Measurements from ENCODE around the gene MOSPD3.
"Not testable (repeated sequence)": the region's sequence is repeated elsewhere in the genome, so short reads cannot be mapped to it uniquely, and the experiment has no call there.

MOSPD3 gene

DNA sequence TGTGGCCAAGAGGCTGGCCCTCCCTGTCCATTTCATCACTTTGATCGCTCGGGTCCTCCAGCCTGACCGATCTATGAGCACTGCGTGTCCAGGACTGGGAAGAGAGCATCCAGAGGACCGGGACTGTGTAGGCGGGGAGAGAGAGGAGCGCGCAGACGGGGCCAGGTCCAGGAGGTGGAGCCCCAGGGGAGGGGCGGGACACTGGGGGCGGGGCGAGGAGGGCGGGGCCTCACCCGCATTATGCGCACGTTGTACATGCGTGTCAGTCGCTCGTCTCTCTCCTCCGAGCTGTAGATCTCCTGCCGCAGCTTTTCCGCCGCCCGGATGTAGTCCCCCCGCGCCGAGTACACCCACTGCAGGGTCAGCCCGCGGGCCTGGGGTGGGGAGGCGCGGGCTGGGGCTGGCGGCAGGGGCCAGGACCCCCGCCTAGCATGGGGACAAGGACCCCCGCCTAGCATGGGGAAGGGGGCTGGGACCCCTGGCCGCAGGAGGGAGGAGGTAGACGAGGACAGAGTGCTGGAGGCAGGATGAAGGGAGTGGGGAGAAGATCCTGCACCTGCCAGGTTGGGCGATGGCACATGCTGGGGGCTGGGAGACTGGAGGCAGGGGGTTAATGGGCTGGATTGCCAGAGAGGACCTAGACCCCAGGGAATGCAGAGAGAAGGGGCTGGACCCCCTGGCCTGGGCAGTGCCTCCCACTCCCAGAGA is 14.3 kb downstream of the MOSPD3 start:
- FAIRE-seq, result no peak

DNA sequence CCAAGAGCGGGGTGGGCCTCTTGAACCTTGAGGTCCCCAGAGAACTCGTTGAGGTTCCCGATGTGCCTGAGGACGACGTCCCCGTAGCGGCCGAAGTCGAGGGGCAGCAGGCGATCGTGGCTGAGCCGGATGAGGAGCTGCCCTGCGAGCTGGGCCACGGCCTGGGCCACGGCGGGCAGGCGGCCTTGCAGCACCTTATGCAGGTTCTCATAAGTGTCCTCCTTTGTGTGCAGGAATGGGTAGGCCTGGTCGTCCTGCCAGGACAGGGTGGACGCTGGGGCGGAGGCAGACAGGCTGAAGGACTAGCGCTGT is 14.9 kb downstream of the MOSPD3 start:
- no peak for FAIRE-seq

DNA sequence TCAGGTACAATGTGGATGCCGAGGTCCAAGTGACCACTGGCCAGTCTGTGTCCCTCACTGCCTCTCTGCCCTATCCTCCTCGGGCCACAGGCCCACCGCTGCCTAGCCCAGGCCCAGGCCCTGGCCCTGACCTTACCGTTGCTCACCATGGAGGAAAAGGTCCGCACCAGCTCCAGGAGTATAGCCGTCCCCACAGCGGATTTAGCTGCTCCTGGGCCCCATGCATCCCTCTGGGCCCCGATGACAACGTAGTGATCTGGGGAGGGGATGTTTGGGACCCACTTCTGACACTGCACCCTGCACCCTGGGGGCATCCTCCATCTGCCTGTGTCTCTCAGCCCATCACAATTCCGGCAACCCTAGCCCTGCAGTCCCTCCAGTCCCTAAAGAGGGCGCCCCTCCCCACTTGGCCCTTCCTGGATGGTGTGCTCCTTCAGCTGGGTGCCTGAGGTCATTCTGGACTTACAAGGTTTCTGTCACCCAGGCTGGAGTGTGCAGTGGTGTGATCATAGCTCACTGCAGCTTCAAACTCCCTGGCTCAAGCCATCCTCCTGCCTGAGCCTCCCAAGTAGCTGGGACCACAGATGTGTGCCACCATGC is 16.9 kb downstream of the MOSPD3 start:
- no peak for FAIRE-seq

DNA sequence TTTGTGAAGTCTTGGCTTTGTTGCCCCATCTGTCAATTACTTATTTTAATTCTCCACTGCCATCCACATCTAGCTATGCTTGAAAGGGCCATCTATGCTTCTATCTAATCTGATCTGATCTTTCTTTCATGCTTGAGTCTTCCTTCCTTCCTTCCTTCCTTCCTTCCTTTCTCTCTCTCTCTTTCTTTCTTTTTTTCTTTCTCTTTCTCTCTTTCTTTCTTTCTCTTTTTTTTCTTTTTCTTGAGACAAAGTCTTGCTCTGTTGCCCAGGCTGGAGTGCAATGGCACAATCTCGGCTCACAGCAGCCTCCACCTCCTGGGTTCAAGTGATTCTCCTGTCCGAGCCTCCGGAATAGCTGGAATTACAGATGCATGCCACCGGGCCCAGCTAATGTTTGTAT is 17.7 kb downstream of the MOSPD3 start:
- FAIRE-seq, result no peak

DNA sequence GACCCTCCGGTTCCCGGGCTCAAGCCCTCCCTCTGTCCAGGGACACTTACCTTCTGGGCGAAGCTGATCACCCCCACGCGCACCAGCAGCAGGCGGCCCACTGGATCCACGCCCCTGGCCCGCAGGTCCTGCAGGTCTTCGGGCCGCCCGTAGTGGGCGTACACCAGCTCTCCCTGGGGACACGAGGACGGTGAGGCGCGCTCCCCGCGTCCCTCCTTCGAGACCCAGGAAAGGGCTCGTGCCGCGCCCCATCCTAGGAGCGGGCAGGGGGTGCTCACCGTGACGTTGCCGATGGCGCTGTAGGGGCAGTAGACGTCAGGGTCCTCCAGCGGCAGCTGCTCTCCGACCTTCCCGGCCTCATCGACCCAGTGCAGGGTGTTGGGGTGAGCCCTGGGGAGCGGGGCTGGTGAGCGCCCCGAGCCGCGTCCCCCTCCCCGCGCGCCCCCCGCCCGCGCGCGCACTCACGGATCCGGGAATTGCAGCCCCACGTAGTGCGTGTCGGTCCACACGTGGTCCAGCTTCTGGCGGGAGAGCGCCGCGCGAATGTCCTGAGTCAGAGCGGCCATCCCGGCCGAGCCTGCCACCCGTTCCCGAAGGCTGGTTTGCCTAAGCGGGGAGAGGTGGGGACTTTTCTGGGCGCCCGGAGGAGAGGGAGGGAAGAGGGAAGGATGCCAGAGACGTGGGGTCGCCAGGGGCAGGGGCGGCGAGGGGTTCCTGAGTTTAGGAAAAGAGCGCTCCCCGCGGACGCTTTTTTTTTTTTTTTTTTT is 20.8 kb downstream of the MOSPD3 start:
- no peak for FAIRE-seq

DNA sequence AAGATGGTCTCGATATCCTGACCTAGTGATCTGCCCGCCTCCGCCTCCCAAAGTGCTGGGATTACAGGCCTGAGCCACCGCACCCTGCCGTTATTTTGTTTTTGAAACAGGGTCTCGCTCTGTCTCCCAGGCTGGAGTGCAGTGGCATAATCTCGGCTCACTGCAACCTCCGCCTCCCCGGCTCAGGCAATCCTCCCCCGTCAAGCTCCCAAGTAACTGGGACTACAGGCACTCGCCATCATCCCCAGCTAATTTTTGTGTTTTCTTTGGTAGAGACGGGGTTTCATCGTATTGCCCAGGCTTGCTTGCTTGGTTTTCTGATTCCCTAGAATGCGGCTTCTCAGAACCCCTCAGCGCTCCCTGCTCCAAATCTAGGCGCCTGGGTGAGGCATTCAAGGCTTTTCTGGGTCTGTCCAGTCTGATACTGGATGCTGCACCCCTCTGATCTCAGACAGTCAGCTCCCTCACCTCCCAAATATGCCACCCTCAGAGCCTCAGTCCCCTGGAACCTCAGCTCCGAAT is 27.7 kb downstream of the MOSPD3 start:
- FAIRE-seq, result no peak

DNA sequence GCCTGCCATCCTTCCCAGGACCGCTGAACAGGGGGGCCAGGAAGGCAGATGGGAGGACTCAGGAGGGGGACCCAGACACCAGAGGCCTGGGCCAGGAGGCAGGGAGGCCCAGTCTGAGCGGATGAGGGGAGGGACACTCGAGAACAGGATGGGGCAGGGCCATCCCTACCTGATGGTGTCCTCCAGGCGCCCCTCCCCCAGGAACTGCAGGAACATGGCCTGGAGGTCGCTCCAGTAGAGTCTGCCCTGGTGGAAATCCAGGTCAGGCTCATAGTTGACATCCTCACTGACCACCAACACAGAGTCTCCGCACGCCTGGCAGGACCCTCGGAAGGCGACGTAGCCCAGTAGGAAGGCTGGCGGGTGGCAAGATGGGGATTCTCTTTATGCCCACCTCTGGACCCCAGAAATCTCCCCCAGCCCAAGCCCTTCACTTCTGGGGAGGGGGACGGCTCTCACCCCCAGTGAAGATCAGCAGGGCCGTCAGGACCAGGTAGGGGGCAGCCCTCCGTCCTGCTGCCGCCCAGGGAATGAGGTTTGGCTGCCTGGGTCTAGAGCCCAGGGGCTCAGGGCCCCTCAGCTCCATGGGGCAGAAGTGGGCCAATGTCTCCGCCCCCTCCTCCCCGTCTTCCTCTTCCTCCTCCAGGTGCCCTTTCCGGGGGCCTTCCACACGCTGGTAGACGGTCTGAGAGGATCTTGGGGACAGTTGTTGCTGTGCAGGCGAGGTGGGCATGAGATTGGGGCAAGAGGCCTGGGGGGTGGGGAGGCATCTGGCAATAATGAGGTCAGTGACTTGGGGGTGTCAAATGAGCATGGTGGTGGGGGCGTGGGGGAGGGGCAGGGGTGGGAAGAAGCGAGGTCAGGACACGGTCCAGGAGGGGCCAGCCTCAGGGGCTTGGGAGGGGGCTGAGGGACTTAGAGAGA is 28.4 kb downstream of the MOSPD3 start:
- FAIRE-seq, result no peak

DNA sequence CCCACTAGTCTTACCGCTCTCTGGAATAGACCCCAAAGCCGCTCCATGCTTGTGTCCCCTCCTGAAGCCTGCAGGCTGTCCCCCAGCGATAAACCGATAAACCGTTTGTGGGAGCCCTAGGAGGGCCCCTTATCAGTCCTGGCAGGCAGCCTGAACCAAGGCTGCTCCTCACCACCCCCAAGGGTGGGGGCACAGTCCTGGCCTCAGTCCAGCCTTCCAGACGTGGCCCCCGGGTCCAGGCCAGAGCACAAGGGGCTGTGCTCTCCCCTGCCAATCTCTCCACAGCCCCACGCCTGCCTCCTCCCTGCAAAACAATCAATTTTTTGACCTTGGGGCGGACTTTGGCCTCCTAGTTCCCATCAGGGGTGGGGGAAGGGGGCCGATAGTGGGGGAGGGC is 29.1 kb downstream of the MOSPD3 start, which contains the start of gene TFR2:
TSS of gene TFR2 (minus strand) at position 90 of the 397 bp plus-strand sequence. CDS start at position 47, 43 bp downstream.
- FAIRE-seq, result no peak

DNA sequence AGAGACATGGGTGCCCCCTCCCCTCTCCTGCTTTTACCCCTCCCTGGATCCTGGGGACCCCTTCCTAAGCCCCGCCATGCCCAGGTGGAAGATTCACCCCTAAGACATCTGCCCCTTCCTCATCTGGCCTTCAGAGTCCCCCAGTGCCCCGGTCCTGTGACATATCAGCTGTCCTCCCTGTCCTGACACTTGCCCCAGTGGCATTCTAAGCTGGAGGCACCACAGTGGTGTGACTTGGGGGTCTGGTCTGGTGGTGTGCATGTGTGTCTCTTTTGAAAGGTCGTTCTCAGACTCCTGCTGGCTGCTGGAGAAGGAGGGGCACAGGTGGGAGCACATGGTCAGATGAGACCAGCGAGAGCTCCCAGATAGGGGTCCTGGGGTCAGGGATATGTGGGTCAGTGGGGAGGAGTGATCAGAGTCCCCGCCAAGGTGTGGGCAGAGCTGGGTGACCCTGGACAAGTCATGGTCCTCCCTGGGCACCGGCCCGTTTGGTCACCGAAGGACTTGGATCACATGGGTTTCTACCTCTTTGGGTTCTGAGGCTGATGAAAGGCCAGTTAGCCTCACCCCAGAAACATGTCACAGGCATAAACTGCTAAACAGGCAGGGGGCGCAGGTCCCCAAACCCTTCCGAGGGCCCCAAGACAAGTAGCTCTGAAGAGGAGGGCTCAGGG is 29.7 kb downstream of the MOSPD3 start:
- no peak for FAIRE-seq

DNA sequence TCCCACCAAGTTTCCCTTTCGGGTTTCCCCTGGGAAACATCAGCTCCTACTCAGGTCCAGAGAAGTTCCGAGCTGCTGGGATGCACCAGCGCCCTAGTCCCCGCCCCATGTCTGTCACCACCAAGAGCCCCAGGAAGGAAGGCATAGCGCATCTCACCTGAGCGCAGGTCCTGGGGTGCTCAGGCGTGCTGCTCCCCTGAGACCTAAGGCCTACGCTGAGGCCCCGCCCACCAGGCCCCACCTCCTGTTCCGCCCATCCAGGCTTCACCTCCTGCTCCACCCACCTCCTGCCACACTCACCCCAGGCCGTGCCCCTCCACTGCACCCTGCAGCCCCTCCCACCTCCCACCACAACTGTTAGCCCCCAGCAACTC is 30.2 kb downstream of the MOSPD3 start:
- FAIRE-seq, result no peak

DNA sequence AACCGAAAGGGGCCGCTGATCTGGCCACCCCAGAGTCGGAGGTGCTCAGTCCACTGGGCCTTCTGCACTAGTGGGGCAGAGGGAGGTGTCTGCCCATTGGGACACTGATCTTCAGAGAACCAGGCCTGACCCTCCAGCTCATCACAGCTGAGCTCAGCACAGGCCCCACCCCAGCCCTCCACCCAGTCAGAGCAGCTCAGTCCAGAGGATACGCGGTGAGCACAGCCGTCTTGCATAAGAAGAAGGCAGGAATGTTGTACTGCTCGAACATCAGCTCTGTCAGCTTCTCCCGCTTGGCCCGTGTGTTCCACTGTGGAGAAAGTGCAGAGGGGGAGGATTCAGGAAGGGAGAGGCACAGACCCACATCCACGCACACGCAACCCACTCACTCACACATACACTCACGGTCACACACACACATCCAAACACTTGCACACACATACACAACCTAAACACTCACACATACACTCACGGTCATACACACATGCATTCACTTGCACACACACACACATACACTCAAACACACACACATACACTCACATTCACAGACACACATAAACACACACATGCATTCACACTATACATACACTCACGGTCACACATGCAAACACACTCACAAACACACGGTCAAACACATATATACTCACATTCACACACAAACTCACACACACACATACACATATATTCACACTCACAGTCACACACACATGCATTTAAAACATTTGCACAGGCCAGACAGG is 37.7 kb downstream of the MOSPD3 start:
- FAIRE-seq, result no peak

DNA sequence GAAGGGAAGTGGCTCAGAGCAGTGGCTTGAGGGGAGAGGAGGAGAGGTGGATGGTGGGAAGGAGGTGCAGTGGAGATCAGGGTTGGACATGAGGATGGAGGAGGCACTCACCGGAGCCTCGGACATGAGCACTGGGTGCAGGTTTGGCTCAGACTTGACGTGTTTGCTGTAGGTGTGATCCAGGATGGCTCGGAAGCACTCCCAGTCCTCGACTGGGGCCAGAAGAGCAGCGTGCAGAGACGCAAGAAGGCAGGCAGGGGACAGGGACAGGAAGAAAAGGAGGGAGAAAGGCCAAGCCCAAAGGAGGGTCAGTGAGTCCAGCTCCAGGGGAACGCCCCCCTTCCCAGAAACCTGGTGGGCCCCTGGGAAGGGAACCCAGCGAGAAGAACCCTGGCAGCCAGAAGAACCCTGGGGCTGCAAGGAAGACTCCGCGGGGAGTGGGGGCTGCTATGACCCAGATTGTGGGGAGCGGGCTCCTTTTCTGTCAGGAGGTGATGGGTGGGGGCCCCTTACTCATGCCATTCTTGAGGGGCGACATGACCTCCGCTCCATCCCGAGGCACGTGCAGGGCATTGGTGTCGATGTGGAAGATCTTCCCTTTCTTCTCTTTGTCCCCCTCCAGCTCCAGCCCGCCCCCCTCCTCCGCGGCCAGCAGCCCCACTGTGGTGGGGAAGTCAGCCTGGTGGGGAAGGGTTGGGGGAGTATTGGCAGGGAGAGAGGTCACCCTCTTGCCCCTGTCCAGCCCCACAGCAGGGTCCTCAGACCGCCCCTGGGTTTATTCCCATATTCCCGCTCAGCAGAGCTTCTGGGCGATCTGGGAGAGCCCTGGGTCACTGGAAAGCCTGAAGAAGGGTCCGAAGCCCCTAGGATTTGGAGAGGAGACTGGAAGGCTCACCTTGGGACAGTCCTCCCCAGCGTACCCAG is 42.8 kb downstream of the MOSPD3 start:
- no peak for FAIRE-seq

DNA sequence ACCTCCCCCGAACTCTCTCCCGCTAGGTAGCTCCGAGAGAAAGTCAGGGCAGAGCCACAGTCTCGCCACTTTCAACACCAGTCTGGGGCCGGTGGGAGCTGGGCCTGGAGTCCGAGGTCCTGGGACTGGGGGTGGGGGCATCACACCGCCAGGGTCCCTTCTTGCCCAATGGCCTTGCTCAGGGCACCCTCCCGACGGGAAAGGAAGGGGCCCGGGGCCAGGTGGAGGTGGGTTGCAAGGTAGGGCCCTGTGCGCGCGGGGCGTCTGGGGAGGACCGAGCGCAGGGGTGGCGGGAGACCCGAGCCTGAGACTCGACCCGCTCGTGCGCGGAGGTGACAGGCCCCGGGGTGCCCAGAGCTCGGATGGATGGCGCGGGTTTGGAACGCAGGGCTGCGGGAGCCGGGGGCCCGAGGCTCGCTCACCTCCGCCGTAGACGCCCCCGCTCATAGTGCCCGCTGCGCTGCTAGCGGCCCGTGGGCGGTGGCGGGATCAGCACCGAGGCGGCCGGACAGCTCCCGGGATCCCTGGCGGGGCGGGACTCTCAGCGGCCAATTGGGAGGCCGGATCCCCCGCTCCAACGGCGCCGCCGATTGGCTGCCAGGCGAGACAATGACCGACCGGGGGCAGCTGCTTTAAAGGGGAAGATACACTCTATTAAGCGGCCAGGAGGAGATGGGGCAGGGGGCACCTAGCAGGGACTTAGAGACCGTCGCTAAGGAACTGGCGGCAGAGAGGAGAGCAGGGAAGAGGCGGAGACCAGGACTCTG is 43.8 kb downstream of the MOSPD3 start, which contains the start of gene ACTL6B:
TSS of gene ACTL6B (minus strand) at position 541 of the 767 bp plus-strand sequence. CDS start at position 447, 94 bp downstream.
- FAIRE-seq, result no peak

DNA sequence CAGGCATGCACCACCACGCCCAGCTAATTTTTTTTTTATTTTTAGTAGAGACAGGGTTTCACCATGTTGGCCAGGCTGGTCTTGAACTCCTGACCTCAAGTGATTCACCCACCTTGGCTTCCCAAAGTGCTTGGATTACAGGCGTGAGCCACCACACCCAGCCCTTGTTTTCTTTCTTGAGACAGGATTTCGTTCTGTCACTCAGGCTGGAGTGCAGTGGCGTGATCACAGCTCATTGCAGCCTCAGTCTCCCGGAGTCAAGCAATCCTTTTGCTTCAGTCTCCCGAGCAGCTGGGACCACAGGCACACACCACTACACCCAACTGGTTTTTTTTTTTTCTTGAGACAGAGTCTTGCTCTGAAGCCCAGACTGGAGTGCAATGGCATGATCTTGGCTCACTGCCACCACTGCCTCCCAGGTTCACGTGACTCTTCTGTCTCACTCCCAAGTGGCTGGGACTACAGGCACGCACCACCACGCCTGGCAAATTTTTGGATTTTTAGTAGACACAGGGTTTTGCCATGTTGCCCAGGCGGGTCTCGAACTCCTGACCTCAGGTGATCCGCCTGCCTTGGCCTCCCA is 49.9 kb downstream of the MOSPD3 start:
- not testable (repeated sequence) for FAIRE-seq
